HG03469 (cell line): ENCODE data around the gene TRIM45.

Experiments
- ATAC-seq: cut with Tn5 transposase; IDR thresholded peaks from one replicate; pipeline ENCODE4 v1.9.1; 2021; ENCODE audit warnings: mild to moderate bottlenecking, moderate library complexity, moderate number of reproducible peaks; ENCODE audit not compliant: unreplicated experiment

The TRIM45 gene

DNA sequence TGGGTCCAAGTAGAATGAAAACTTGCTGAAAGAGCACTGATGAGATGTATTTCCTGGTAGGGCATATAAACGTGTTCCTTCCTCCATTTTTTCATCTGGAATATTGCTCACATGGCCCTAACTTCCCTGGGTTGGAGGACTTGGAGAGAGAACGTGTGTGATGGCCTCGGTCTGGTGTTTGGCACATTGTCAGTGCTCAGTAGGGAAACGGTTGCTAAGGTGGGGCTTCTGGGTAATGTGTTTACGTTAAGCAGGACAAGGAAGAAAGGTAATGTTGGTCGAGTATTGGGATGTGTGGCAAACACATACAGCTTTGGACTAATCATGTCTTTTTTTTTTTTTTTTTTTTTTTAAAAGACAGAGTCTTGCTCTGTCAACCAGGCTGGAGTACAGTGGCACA lies 55.2 kb downstream of the TRIM45 start:
- ATAC-seq: no peak

DNA sequence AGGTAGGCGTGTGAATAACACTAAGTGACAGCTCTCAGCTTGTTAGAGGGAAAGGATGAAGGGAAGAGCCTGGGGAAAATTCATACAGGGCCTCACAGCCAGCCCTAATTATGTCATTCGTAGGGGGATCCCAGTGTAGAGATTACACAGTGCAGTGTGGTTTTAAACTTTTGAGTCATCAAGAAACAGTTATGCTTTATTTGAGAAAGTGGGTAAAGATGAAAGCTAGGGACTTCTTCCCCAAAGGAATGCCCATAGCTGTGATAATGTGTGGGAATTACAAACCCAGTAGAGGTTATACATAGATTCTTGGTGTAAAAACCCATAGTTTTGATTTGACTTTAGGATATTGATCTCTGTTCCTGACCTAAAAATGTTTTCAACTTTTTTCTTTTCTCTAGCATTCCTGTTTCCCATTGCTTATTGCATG lies 59.5 kb downstream of the TRIM45 start:
- peak; percentile 39 for ATAC-seq
